ENCODE results near the gene ZNF521. TPM values are rescaled to one million over a fixed set of nuclear protein-coding genes. Genes with fewer than 3 reads are reported as not detected.

The ZNF521 gene
- total RNA-seq, 6 donors from 2014 or later: 4.7 to 37.7 (median 13.8) TPM

DNA sequence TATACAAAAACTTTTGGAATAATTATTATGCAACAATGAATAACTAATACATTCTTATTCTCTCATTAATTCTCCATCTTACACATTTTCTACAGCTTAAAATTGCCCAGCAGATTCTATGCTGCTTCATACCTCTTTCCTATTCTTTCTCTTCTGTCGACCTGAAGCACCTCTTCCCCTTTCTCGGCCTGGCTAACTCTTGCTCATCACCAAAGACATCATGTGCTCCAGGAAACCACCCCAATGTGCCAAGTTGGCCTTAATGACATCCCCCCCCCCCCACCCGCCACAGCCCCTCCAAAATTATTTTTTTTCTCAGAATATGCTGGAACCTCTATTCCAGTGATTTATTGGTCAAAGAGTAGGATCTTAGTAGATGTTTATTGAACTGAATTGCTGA, 43.6 kb downstream of the ZNF521 start:
- Histone ChIP-seq H3K36me3 (no peaks in the 10 kb centered on the region), H3K4me1 (peaks cover 0 to 4% (median 0%) of the 10 kb centered on the region in 4 donors), H3K4me3 (no peak overlapping the region), H3K27me3 (no peaks in the 10 kb centered on the region), H3K27ac (no peak overlapping the region), H3K9me3 (no peaks in the 10 kb centered on the region)
- ATAC-seq (ENCODE audit: low FRiP score in 2 of 2): no peak
- 68 to 96% methylated on average over 3 of the region's 3 CpGs for WGBS, 2 donors
- no peak for DNase-seq
- TF ChIP-seq EP300 (IDR thresholded peaks at IDR 0.05) (no peak), POLR2AphosphoS5 (IDR thresholded peaks at IDR 0.05) (no peak)
- TF ChIP-seq, protein P1, sequence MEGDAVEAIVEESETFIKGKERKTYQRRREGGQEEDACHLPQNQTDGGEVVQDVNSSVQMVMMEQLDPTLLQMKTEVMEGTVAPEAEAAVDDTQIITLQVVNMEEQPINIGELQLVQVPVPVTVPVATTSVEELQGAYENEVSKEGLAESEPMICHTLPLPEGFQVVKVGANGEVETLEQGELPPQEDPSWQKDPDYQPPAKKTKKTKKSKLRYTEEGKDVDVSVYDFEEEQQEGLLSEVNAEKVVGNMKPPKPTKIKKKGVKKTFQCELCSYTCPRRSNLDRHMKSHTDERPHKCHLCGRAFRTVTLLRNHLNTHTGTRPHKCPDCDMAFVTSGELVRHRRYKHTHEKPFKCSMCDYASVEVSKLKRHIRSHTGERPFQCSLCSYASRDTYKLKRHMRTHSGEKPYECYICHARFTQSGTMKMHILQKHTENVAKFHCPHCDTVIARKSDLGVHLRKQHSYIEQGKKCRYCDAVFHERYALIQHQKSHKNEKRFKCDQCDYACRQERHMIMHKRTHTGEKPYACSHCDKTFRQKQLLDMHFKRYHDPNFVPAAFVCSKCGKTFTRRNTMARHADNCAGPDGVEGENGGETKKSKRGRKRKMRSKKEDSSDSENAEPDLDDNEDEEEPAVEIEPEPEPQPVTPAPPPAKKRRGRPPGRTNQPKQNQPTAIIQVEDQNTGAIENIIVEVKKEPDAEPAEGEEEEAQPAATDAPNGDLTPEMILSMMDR (IDR thresholded peaks at IDR 0.05): no peak

DNA sequence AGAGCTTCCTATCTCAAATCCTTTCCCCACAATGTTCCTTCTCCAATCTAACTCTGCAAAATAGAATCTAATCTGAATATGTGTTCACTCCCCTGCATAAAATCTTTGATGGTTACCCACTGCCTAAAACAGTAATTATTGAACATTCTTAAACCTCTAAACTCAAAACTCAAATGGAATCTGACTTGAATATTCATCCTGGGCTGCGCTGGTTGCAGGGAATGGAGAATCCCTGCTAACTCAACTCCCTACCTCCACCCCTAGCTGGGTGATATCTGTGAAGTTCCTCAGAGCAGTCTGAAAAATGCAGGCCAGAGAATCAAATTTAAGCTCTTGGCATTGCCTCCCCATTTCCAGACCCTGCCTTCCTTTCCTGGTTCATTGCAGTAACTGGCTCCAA, 44.8 kb downstream of the ZNF521 start:
- no peaks in the 10 kb centered on the region for H3K27me3 ChIP-seq
- H3K4me3 ChIP-seq: no peak overlapping the region
- no peak for ATAC-seq (ENCODE audit: low FRiP score in 2 of 2)
- WGBS, 2 donors: 94 to 100% methylated on average over 1 of the region's 1 CpG
- H3K36me3 ChIP-seq: no peaks in the 10 kb centered on the region
- no peaks in the 10 kb centered on the region for H3K9me3 ChIP-seq
- TF ChIP-seq, protein P1 (IDR thresholded peaks at IDR 0.05): no peak
- no peak for TF ChIP-seq POLR2A (IDR thresholded peaks at IDR 0.05)
- DNase-seq: no peak
- H3K4me1 ChIP-seq: peaks cover 0 to 4% (median 0%) of the 10 kb centered on the region in 4 donors
- no peak overlapping the region for H3K27ac ChIP-seq

DNA sequence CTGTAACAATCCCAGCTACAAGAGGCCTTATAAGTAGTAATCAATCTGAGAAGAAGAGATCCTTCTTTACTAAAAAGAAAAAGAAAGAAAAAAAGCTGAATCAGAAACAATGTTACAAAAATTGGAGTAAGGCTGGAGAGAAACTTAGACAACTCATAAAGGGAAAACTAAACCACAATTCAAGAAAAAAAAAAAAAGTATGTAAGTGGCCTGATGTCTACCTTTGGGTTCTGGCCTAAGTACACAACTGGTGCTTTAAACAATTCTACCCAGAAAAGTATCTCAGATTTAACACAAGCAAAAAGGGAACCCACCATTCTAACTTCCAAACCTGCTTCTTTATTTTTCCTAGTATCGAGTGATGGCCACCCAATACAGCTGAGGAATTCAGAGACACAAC, 45.3 kb downstream of the ZNF521 start:
- 91 to 93% methylated on average over 1 of the region's 1 CpG for WGBS, 2 donors
- peaks cover 0 to 4% (median 0%) of the 10 kb centered on the region in 4 donors for H3K4me1 ChIP-seq
- TF ChIP-seq EP300 (IDR thresholded peaks at IDR 0.05): no peak
- TF ChIP-seq, protein P1 (IDR thresholded peaks at IDR 0.05): no peak
- TF ChIP-seq POLR2A (IDR thresholded peaks at IDR 0.05): no peak
- TF ChIP-seq POLR2AphosphoS5 (IDR thresholded peaks at IDR 0.05): no peak

DNA sequence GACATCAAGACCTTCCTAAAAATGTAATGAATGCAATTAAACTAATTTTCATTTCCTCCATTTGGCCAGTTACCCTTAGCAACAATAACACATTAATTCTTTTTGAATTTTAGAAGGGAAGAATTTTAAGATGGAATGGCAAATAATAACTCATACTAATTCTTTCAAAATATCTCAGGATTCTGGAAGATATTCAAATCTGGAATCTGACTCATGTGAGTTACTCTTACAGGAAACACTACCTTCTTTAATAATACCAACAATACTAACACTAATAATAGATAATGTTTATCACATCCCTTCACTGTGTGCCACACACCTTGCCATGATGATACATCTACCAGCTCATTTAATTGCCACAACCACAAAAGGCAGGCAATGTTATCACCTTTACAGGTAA, 46.4 kb downstream of the ZNF521 start:
- TF ChIP-seq EP300 (IDR thresholded peaks at IDR 0.05): no peak
- TF ChIP-seq, protein P1 (IDR thresholded peaks at IDR 0.05): no peak
- no peak for TF ChIP-seq POLR2A (IDR thresholded peaks at IDR 0.05)
- TF ChIP-seq POLR2AphosphoS5 (IDR thresholded peaks at IDR 0.05): no peak
- H3K36me3 ChIP-seq: no peaks in the 10 kb centered on the region
- peaks cover 0 to 4% (median 0%) of the 10 kb centered on the region in 4 donors for H3K4me1 ChIP-seq
- no peaks in the 10 kb centered on the region for H3K9me3 ChIP-seq
- H3K4me3 ChIP-seq: no peak overlapping the region
- H3K27ac ChIP-seq: no peak overlapping the region
- ATAC-seq (ENCODE audit: low FRiP score in 2 of 2) (no peak), DNase-seq (no peak)
- no peaks in the 10 kb centered on the region for H3K27me3 ChIP-seq

More for the DNA sequence above, 45.3 kb downstream of the ZNF521 start:
- Histone ChIP-seq H3K9me3 (no peaks in the 10 kb centered on the region), H3K36me3 (no peaks in the 10 kb centered on the region), H3K27me3 (no peaks in the 10 kb centered on the region), H3K27ac (no peak overlapping the region), H3K4me3 (no peak overlapping the region)
- no peak for DNase-seq
- ATAC-seq (ENCODE audit: low FRiP score in 2 of 2): no peak

DNA sequence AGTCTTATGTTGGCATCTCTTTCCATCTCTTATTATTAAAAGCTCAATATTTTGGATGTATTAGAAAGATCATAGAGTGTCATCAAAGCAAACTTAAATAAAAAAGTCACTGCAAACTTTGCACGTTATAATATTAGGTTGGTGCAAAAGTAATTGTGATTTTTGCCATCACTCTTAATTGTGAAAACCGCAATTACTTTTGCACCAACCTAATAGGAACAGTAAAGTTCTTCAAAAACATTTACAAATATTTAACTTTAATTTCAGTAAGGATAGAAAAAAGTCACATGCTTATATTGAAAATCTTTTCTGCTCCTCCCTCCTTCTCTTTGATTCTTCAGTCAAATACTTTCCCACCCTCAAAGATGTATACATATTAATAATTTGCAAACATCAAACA, 51.5 kb downstream of the ZNF521 start:
- Histone ChIP-seq H3K27me3 (no peaks in the 10 kb centered on the region), H3K4me3 (no peak overlapping the region), H3K9me3 (no peaks in the 10 kb centered on the region), H3K27ac (no peak overlapping the region), H3K36me3 (no peaks in the 10 kb centered on the region), H3K4me1 (peaks cover 0 to 13% (median 9%) of the 10 kb centered on the region in 4 donors)
- ATAC-seq (ENCODE audit: low FRiP score in 2 of 2): no peak
- TF ChIP-seq POLR2A (IDR thresholded peaks at IDR 0.05) (no peak), EP300 (IDR thresholded peaks at IDR 0.05) (no peak), POLR2AphosphoS5 (IDR thresholded peaks at IDR 0.05) (no peak)
- TF ChIP-seq, protein P1 (IDR thresholded peaks at IDR 0.05): no peak
- DNase-seq: no peak
- WGBS, 2 donors: 91 to 94% methylated on average over 2 of the region's 2 CpGs

All from upper lobe of left lung (tissue), 6 donors.